Stimulated activated CD8-positive, alpha-beta memory T cell treated with anti-CD3 and anti-CD28 coated beads, Interleukin-4, amount 100 ng/mL, for 48 hours (primary cell): ENCODE results near the gene CCDC89.

Experiments used
- DNase-seq: peaks from one replicate; pipeline ENCODE4 v3.0.0-alpha.2; 2020

CCDC89 gene

DNA sequence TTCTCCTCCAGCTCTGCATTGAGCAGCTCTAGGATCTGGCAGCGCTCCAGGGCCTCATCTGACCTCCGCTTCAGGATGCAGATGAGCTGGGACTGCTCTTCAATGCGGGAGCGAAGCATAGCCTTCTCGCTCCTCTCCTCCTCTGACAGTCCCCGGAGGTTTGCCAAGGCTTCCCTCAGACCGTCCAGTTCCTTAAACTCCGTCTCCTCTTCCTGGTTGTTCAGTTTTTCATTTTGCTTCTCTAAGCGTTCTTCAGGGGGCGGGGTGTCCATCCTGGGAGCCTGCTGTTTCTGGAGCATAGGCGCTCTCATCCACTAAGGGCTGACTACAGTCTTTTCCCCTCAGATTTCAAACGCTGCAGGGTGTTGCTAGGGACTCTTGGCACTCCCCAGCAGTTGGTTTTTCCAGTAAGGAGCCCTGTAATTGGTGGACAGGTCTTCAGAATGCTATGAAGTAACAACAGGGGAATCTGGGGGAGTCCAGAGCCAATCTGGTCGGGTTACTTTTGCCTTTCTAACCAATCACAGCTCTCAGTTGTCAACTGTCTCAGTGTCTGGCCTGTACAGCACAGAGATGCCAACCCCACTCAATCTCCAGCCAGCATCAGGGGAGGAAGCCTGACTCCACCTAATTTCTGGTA, at the start of gene CCDC89:
CCDC89 (minus strand) TSS at position 376 of the 640 bp plus-strand sequence; CDS start at position 311, 65 bp downstream.
- DNase-seq = no peak

DNA sequence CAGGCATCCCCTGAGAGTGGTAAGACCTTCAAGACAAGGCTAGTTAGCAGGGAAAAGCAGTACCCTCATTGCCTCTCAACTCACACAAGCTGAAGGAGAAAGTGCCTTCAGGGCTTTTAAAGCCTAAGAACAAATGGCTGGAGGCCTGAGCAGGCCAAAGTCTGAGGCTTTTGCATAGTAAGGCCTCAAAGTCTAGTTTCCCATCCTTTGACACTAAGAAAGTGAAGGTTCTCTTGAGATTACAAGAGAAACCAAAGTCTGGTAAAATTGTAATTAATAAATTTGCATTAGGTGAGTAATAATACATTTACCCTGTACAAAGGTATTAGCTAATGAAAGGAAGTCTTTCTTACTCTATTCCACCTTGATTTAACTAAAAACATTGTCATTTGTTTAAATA, 47.0 kb upstream of the CCDC89 start:
- DNase-seq = no peak

DNA sequence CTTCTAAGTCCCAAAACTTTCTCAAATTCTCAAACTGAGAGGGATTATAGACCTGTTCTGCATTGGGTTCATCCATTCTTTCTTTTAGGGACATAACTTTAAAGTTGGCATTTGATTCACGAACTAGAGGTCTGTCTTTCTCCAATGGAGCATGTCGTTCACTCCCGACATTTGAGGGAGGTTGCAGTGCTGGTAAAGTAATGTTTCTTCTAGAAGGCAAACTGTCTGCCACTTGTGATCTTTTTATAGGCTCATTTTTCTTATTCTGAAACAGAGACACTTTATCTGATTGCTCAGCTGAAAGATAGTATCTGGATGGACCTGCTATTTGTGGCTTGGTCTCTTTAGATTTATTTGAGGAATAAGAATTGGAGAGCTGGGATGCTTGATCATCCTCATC, 40.4 kb upstream of the CCDC89 start:
- DNase-seq = no peak

DNA sequence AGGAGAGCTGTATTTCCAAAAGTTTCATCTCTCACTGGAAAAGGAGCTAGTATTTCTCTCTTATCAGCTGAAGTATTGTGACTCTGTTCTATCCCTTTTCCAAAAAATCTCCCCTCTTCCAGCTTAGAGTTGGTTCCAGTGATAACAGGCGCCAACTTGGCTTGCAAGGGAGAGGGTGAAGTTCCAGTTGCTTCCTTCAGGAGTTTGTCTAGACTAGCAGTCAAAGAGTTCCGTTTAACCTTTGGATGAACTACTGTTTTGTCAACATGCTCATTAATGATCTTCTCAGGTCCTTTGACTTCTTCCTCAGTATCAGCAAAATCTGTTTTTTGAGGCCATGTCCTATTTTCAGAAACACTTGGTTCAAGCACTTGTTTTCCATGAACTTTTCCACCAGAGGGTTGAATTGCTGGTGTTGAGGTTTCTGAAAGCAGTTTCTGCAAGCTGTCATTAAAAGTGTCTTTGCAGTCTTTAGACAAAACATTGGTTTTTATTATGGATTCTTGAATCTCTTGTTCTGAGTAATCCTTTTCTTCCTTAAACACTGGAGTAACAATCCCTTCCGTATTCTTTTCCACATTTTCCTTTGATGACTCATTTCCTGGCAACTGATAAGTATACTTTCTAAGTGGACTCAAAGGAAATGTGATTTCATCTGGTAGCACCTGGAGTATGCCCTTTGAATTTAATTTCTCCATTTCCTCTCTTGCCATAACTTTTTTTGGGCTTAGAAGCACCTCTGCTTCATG, 39.7 kb upstream of the CCDC89 start:
- no peak for DNase-seq

DNA sequence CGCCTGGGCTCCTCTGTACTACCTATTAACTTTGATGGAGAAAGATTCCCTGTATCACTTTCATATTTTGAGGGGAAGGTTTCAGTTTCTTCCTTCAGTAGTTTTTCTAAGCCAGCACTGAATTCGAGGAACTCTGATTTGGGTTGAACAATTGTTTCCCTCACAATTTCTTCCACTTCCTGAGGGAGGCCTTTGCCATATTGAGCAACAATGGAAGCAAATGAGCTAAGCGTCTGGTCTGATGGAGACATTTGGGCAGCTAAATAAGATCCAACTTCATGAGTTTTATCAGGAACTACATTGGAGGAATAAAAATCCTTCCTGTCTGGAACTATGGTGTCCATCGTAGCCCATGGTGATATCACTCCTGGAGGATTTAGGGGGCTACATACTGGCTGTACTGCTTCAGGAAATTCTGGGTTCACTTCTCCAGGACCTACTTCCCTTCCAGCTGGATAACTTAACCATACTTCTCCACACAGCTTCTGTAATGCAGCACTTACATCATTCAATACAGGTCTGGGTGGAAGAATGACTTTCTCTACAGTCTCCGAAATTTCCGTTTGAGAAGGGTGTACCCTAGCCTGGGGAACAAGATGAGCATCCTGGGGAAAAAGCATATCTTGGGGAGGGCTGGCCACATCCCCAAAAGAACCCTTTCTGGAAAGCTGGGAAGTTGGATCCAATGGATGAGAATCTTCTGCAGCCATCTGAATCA, 38.9 kb upstream of the CCDC89 start:
- DNase-seq = no peak

DNA sequence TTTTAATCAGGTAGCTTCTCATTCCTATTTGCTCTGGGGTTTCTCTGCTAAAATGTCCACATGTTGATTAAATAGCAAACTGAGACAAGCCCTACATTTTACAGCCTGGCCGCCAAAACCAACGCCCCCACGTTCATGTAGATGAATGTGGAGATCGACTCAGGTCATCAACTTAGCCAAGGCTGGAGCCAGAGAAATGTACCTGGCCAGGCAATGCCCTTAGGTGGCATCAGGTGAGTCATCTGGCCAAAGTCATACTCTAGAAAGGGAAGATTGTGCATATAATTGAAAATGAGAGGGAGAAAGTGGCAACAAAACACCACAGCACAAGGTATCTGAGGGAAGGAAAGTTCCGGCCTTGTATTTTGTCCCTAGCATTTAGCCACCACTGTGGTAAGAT, 37.1 kb upstream of the CCDC89 start:
- no peak for DNase-seq

DNA sequence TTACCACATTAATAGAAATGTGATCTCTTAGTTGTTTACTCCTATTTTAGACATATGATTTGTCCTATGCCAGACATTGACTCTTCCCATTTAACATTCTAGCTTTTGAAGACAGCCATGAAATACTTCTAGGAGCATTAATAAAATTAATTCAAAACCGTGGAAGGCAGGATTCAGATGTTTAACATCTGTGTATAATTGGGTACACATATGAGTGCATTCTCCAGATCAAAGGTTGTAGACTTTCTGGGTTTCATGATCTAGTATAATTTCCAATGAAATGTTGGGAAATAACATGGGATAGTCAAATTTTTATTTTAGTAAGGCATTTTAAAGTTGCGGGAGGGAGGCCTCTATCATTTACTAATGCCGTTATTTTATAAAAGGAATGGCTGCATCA, 35.2 kb upstream of the CCDC89 start:
- no peak for DNase-seq

DNA sequence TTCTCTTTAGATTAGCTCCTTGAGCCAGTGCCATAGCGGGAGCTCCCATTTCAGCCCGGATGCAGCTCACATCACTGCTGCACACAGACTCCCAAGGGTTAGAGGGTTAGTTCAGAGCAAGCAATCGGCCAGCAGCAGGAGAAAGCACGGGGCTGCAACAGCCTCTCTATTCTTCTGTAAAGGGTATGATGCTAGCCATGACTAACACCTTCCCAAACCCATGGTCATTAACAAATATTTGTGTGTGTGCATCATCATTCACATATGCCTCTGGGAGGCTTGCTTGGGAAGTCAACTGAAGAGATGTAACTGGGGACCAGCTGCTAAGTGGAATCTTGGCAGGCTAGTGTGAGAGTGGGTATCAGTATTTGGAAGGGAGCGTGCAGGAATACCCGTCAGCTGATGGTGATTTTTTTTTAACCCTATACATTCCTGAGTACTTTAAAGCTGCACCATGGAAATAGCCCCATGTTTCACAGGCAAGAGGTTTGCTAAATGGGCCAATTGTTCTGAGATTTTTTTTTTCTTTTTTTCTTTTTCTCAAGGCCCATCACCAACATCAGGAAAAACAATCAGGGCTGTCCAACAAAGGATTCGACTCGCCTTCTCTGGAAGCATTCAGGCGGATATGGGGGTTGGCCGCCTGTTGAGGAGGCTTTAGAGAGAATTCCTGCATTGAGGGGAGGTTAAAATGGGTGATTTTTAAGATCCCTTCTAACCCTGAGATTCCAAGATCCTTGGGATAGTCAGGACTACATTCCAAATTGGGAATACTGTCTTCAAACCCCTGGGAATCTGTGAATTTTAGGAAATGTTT, 33.2 kb upstream of the CCDC89 start:
- no peak for DNase-seq

DNA sequence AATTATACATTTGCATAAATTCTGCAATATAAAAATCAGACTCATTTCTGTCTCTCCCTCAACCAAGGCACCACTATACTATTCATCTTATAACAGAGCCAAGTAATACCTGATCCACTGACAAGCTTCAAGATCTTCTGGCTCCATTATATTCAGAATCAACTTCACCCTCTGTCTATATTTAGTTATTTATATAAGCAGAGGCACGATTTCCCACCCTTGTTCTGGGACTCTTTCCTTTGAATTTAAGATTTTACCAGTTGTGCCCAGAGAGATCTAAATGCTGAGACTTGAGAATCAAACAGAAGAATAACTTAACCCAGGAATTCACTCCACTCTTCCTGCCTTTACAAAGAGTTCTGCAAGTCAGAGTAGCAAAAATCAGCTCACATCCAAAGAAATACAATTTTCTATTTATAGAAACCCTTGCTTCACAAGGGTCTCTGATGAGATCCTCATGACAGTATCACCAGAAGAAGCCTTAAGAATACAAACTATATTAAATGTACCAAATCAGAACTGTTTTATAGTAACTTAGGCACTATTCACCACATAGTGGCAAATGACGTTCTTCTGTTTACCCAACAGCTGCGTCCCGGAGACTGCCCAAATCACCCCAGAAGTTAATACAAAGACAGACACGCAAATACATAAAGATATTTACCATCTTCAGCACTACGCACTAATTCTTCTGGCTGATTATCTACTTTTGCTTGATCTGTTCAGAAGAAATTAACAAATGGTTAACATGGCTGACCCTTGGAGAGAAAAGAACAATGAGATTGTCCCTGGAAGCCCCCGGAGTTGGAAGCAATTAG, 32.3 kb upstream of the CCDC89 start:
- DNase-seq = no peak

DNA sequence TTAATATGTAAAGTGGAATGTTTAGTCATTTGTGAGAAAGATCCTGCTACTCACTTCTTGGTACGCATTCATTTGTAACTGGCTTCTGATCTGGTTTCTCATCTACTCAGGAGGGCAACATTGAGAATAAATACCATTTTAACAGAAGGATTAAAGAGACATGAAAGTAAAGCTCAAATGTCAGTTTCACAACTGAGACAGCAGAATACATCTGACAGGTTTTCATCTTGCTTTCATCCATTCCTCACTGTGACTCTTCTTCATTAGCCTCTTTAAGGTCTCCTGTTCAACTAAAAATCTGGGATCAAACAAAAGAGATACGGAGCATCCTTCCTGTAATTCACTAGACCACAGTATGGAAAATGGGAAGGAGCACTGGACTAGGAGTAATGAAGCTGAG, 31.4 kb upstream of the CCDC89 start:
- DNase-seq = no peak

DNA sequence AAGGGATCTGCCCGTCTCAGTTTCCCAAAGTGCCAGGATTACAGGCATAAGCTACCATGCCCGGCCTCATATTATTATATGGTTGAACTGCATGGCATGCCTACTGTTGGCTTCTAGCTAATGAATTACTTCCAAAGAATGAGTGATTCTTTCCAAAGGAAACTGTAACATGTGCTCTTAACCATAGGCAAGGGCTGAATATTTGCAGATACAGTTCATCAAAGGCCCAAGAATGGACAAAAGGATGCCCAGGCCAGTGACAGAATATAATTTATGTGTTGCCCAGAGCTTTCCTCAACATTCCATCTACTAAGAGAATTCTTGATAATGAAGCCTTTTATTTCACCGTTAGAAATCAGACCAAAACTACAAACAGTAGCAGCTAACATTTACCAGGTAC, 27.0 kb upstream of the CCDC89 start:
- DNase-seq = no peak

DNA sequence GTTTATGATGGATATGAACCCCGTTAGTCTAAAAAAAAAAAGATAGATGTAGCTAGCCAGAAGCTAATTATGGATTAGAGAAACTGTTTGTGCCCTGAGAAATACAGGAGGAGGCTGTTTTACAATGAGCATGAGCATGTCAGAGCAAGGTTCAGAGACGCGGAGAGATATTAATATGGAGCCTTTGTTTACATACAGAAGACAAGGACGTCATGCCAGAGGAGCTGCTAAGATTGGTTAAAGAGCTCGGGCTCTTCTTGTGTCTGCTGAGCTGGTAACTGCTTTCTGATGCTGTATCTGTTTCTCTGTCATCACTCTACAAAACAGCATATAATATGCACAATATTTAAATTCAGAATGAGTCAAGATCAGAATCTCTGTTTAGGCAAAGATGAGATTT, 24.9 kb upstream of the CCDC89 start:
- no peak for DNase-seq

DNA sequence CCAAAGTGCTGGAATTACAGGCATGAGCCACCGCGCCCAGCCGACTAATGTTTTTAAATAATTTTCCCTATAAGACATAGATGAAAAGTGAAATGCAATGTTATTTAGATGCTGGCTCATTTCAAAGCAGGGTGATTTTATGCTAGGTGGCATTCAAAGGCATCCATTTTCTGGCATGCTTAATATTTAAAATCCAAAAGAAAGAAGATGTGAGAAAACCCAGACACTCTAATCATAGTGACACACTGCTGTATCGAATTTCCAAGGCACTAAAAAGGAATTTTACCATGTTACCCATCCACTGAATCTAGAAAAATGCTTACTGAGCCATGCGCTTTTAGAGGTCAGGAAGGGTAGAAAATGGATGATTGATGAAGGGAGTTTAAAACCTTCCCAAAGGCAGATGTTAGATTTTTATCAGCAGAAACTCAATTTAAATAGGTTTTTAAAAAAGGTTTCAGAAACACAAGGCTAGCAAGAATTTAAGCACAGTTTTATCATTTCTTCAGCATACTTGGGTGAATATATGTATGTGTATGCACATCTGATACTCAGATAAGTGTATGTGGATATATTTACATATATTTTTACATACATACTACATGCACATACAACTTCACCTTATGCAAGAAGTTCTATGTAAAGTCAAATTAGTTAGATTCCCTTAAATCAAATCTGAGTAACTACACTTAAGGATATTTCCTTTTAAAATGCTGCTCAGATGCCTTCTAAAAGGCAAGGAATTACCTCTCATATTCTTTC, 24.1 kb upstream of the CCDC89 start:
- no peak for DNase-seq

DNA sequence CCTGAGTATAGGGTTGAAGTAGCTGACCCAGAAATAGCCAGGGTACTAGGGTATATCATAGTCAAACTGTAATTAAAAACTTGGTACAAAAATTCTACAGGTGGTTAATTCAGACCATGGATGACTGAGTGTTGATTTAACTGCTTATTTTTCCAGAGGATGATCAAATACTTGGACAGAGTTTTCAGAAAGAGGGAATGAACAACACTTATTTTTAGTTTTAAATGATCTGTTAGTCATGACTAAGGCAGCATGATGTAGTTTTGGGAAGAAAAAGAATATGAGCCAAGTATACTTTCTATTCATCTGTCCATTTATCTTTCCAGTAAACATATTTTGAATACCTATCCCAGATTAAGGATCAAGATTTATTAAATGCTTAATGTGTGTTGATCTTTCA, 19.8 kb upstream of the CCDC89 start:
- no peak for DNase-seq

DNA sequence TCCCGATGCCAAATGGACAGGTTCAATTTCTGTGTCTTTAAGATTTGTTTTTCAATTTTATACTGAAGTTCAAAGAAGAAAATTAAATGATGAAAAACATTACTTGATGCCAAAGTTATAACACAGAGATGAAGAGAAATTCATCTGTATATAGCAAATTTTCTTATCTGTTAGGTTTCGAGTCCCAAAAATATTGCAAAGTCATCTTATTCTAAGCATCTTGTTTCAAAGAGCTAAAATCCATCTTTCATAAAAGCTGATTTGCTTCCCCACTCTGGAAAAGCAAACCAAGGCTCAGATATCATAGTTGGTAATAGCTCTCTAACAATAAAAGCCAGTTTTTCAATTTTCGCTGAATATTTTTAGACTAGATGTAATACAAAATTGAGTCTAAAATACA, 19.0 kb upstream of the CCDC89 start:
- no peak for DNase-seq

DNA sequence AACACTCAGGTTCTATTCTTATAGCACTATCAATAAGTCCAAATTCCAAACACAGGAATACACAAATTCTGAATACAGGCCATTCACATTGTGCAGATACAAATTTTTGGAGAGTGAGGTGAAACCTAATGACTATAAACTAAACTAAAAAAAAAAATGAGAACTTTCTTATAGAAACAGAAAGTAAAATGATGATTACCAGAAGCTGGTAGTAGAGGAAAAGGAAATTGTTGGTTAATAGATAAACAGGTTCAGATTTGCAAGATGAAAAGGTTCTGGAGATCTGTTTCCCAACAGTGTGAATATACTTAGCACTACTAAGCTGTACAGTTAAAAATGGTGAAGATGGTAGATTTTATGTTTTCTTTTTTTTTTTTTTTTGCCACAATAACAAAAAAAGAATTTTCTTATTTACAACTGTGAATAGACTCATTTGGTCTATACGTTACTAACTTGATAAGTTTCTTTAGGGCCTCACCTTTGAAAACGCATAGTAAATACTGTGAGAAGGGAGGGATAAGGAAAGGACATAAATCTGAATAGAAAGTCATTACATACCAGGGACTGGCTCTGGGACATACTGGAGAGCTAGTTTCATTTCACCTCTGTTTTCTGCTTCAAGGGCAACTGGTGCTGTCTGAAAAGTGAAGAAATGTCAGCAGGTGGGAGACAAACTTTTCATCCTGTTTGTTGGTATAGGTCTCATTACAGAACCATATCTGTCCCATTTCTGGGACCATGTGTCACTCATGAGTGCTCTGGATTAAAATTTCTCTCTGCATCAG, 14.2 kb upstream of the CCDC89 start:
- no peak for DNase-seq

DNA sequence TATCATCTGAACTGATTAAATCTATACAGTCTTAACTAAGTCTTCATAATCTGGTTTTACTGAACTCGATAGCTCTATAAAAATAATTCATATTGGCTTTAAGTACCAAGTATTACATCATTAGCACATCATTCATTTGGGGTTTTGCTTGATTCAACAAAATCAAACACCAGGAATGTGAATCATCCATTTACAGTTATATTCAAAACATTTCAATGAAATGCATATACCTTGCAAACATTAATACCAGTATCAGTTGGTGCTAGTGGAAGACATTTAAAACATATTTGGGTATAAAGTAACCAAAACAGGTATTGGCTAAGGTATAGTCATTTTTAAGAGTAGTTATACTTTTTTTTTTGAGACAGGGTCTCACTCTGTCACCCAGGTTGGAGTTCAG, 12.2 kb upstream of the CCDC89 start:
- DNase-seq = no peak

DNA sequence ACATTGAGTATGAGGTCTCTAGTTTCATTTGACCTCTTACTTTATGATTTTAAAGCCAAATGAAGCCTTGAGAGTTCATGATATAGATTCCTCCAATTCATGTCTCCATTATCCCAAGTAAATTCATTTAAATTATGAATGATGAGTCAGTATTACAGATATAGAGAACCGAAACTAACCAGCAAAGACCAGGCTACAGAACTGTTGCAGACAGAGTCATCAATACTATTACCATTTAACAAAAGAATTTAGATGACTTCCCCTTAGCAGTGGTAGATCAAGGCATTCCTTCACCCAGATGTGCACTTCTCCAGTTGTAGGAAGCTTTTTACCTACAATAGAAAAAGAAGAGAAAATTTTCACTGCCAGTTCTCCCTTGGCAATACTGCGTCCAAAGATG, 11.8 kb upstream of the CCDC89 start:
- DNase-seq = no peak

DNA sequence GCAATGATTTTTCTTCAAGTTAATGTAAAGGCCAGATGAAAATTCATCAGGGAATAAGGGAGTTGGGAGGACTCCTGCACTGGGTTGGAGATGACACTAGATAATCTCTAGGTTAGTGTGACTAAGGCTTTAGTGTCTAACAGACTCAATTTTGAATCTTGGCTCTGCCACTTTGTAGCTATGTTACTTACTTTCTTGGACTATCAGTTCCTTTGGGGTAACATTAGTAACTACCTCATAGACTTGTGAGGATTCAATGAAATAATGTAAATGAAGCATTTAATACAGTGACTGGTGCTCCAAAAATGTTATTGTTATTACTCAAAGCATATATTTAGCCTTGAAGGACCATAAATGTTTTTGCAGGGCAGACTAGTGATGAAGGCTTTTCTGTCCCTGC, 9.6 kb upstream of the CCDC89 start:
- no peak for DNase-seq

DNA sequence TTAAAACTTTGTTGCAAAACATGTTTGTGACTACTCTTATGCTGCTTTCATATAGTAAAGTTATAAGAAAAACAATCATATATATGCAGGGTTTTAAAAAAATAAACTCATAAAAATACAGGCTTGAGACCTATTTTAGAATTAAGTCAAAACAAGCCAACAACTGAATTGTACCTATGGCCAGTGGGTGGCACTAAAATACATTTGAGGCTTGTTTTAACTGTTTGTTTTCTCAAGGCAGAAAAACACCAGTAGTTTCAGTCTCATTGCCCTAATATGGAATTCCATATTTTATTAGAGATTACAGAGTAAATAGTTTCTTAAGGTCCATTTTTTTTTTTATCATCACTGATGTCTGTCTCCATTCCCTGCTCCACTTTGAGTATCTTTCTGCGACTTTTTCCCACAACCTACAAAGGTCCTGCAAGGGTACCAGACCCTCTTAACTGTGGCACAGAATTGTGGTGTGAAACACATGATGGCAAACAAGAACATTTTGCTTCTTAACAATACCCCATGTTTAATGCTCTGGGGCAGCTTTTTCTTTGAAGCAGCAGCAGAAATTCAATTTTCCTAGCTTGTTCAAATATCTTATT, 8.5 kb upstream of the CCDC89 start:
- no peak for DNase-seq
